GM23338 (cell line): ENCODE data around the gene ZEB1. TPM values are rescaled to one million over a fixed set of nuclear protein-coding genes. Genes with fewer than 3 reads are reported as not detected.
A peak's percentile ranks its signal among the peaks of the same experiment; 100 is the strongest.

Source experiments
- ATAC-seq: fragments of 200-7000 bp; cut with Tn5 transposase; 3 replicates; pipeline ENCODE4 v1.9.1; 2020
- DNase-seq: peaks from one replicate; pipeline ENCODE4 v3.0.0-alpha.2; 2015; ENCODE audit warnings: low spot score
- H2AFZ ChIP-seq: fragments of 200-600 bp; sonication (generic); 2 replicates; pipeline ENCODE4 v1.8.0; 2016; ENCODE audit warnings: antibody characterized with exemption, mild to moderate bottlenecking, moderate library complexity
- H3F3A ChIP-seq: fragments of 200-600 bp; sonication (generic); replicated peaks from 2 replicates; pipeline ENCODE4 v1.8.0; 2017; ENCODE audit warnings: antibody characterized with exemption, mixed run types, low read depth
- H3K27ac ChIP-seq: fragments of 200-600 bp; sonication (generic); 2 replicates; pipeline ENCODE4 v1.6.1; 2016; ENCODE audit warnings: low read depth
- H3K27me3 ChIP-seq: fragments of 200-600 bp; sonication (generic); 2 replicates; pipeline ENCODE4 v1.8.0; 2016; ENCODE audit warnings: mild to moderate bottlenecking, mixed run types, moderate library complexity; ENCODE audit not compliant: insufficient read depth
- H3K36me3 ChIP-seq: fragments of 200-600 bp; sonication (generic); 2 replicates; pipeline ENCODE4 v1.8.0; 2016; ENCODE audit warnings: mild to moderate bottlenecking; ENCODE audit not compliant: insufficient read depth
- H3K4me1 ChIP-seq: fragments of 200-600 bp; sonication (generic); 2 replicates; pipeline ENCODE4 v1.8.0; 2016; ENCODE audit warnings: mild to moderate bottlenecking, moderate library complexity; ENCODE audit not compliant: insufficient read depth
- H3K4me2 ChIP-seq: fragments of 200-600 bp; sonication (generic); 2 replicates; pipeline ENCODE4 v1.7.1; 2017; ENCODE audit warnings: mixed run types
- H3K4me3 ChIP-seq: fragments of 200-600 bp; sonication (generic); 2 replicates; pipeline ENCODE4 v1.6.1; 2016; ENCODE audit warnings: mixed run types
- H3K79me2 ChIP-seq: fragments of 200-600 bp; sonication (generic); replicated peaks from 2 replicates; pipeline ENCODE4 v1.8.0; 2017; ENCODE audit warnings: mild to moderate bottlenecking; ENCODE audit not compliant: insufficient read depth
- H3K9me2 ChIP-seq: fragments of 200-600 bp; sonication (generic); 2 replicates; pipeline ENCODE4 v1.8.0; 2017; ENCODE audit not compliant: insufficient read depth
- H4K20me1 ChIP-seq: fragments of 200-600 bp; sonication (generic); replicated peaks from 2 replicates; pipeline ENCODE4 v1.8.0; 2017; ENCODE audit warnings: mild to moderate bottlenecking; ENCODE audit not compliant: insufficient read depth
- H3K27ac Mint-ChIP-seq: 2 replicates; pipeline ENCODE4 v1.8.0; 2020; ENCODE audit warnings: inconsistent platforms, mild to moderate bottlenecking, moderate library complexity, mixed read lengths
- H3K27me3 Mint-ChIP-seq: 3 replicates; pipeline ENCODE4 v1.8.0; 2022; ENCODE audit warnings: low read depth, mild to moderate bottlenecking, moderate library complexity, mixed read lengths, inconsistent platforms; ENCODE audit not compliant: insufficient read depth, poor library complexity
- H3K36me3 Mint-ChIP-seq: 3 replicates; pipeline ENCODE4 v1.8.0; 2021; ENCODE audit warnings: low read depth, mild to moderate bottlenecking, inconsistent platforms, moderate library complexity, mixed read lengths
- H3K4me1 Mint-ChIP-seq: 3 replicates; pipeline ENCODE4 v1.8.0; 2020; ENCODE audit warnings: mild to moderate bottlenecking, inconsistent platforms, mixed read lengths
- H3K4me3 Mint-ChIP-seq: 3 replicates; pipeline ENCODE4 v1.8.0; 2021; ENCODE audit warnings: moderate library complexity, mild to moderate bottlenecking, inconsistent platforms, mixed read lengths
- H3K9me3 Mint-ChIP-seq: 3 replicates; pipeline ENCODE4 v1.8.0; 2020; ENCODE audit warnings: moderate library complexity, mild to moderate bottlenecking, inconsistent platforms, mixed read lengths
- CREB1 ChIP-seq: fragments of 250-450 bp; sonication (Bioruptor Pico); IDR thresholded peaks from 2 replicates; pipeline ENCODE4 v1.5.0; 2020; ENCODE audit warnings: low read depth, mild to moderate bottlenecking, moderate library complexity
- CTCF ChIP-seq, 2 experiments: fragments of 200-600 bp in 1 of 2; sonication (generic) in 1 of 2; conservative IDR thresholded peaks; 2 replicates each; pipeline versions ENCODE4 v1.5.1 to v1.6.1; 2016 to 2017; ENCODE audit warnings: antibody characterized with exemption in 2 of 2, low read depth in 2 of 2, mild to moderate bottlenecking in 2 of 2, moderate library complexity in 1 of 2
- ETS1 ChIP-seq: IDR thresholded peaks from 2 replicates; pipeline ENCODE4 v1.6.1; 2016; ENCODE audit warnings: antibody characterized with exemption
- EZH2 ChIP-seq: fragments of 200-600 bp; sonication (generic); IDR thresholded peaks from one replicate; pipeline ENCODE4 v1.8.0; 2017; ENCODE audit warnings: antibody characterized with exemption, mild to moderate bottlenecking, low read depth; ENCODE audit not compliant: unreplicated experiment
- EZH2phosphoT487 ChIP-seq: fragments of 200-600 bp; sonication (generic); IDR thresholded peaks from one replicate; pipeline ENCODE4 v1.8.1; 2018; ENCODE audit warnings: antibody characterized with exemption; ENCODE audit not compliant: unreplicated experiment
- JUNB ChIP-seq: IDR thresholded peaks from one replicate; pipeline ENCODE4 v1.6.1; 2016; ENCODE audit warnings: antibody characterized with exemption; ENCODE audit not compliant: unreplicated experiment
- POLR2AphosphoS5 ChIP-seq: IDR thresholded peaks from 2 replicates; pipeline ENCODE4 v1.6.1; 2016; ENCODE audit warnings: antibody characterized with exemption, low read depth
- STAT1 ChIP-seq: IDR thresholded peaks from one replicate; pipeline ENCODE4 v1.6.1; 2016; ENCODE audit warnings: antibody characterized with exemption; ENCODE audit not compliant: unreplicated experiment
- ZNF462 ChIP-seq: fragments of 250-450 bp; sonication (Bioruptor Pico); IDR thresholded peaks from 2 replicates; pipeline ENCODE4 v1.5.0; 2020; ENCODE audit warnings: mild to moderate bottlenecking, moderate library complexity
- long read RNA-seq: library from polyadenylated mRNA; unstranded; transcript quantifications from one replicate; pipeline ENCODE4 v2.0.0, GENCODE V29; 2020; ENCODE audit not compliant: unreplicated experiment
- polyA plus RNA-seq: library from polyadenylated mRNA; unstranded; fragments of >200 nt; fragmentation: Nextera tagmentation; extraction: Ambion mirVana; gene quantifications from 2 replicates; pipeline ENCODE4 v1.2.1, GENCODE V29; 2016
- total RNA-seq: library from RNA; depleted of rRNA; stranded (reverse); fragments of >200 nt; shearing (Covaris generic); gene quantifications from 2 replicates; pipeline ENCODE4 v1.2.3, GENCODE V29; 2014; rRNA removed

The ZEB1 gene
- 0.45 TPM in 1 of 2 replicates, not detected in the other for total RNA-seq
- polyA plus RNA-seq, result 0.16 and 0.42 TPM in 2 replicates
- long read RNA-seq, result 0 reads

GRCh38 chr10:31318854-31319601, at the start of gene ZEB1:
Gene ZEB1 (plus strand): TSS chr10:31319216. CDS start chr10:31319235, 19 bp downstream.
- Histone ChIP-seq H3F3A (no peaks in the 10 kb centered on the region), H3K36me3 (no peaks in the 10 kb centered on the region), H4K20me1 (no peaks in the 10 kb centered on the region), H3K27me3 (peaks cover 71% of the 10 kb centered on the region), H3K9me2 (no peaks in the 10 kb centered on the region), H3K4me1 (peaks cover 12% of the 10 kb centered on the region), H3K79me2 (no peaks in the 10 kb centered on the region), H3K4me3 (peak within 1 kb of the TSS; percentile 84), H3K4me2 (peak within 1 kb of the TSS; percentile 94), H3K27ac (no peak within 1 kb of the TSS), H2AFZ (peak within 1 kb of the TSS; percentile 94)
- H3K27ac Mint-ChIP-seq, result peak within 1 kb of the TSS; percentile 75; the same call in 1 of the 2 replicates
- peaks cover 41% of the 10 kb centered on the region for H3K27me3 Mint-ChIP-seq
- no peaks in the 10 kb centered on the region for H3K36me3 Mint-ChIP-seq
- H3K9me3 Mint-ChIP-seq, result no peaks in the 10 kb centered on the region
- H3K4me1 Mint-ChIP-seq, result peaks cover 26% of the 10 kb centered on the region
- H3K4me3 Mint-ChIP-seq, result peak within 1 kb of the TSS; percentile 98
- ATAC-seq (peak; percentile 75), DNase-seq (peak; percentile 97)
- TF ChIP-seq POLR2AphosphoS5, result peak; percentile 47
- no peak for TF ChIP-seq EZH2phosphoT487
- TF ChIP-seq STAT1, result no peak
- TF ChIP-seq ETS1, result no peak

- no peaks in the 10 kb centered on the region for H3K4me1 ChIP-seq
- H3F3A ChIP-seq, result no peaks in the 10 kb centered on the region
- H3K4me3 ChIP-seq, result no peak overlapping the region
- no peak overlapping the region for H3K4me2 ChIP-seq
- DNase-seq, result no peak
- Mint-ChIP-seq H3K9me3 (no peaks in the 10 kb centered on the region), H3K4me1 (no peaks in the 10 kb centered on the region), H3K27ac (no peak overlapping the region), H3K27me3 (peaks cover 2% of the 10 kb centered on the region), H3K36me3 (no peaks in the 10 kb centered on the region), H3K4me3 (no peak overlapping the region)
- no peaks in the 10 kb centered on the region for H4K20me1 ChIP-seq
- no peaks in the 10 kb centered on the region for H3K36me3 ChIP-seq
- H3K79me2 ChIP-seq, result no peaks in the 10 kb centered on the region
- no peak for ATAC-seq
- no peak overlapping the region for H2AFZ ChIP-seq
- no peak overlapping the region for H3K27ac ChIP-seq
- H3K27me3 ChIP-seq, result no peaks in the 10 kb centered on the region
- H3K9me2 ChIP-seq, result no peaks in the 10 kb centered on the region
- TF ChIP-seq ETS1 (no peak), ZNF462 (CRISPR knock-in tag) (no peak), STAT1 (no peak), CREB1 (no peak), EZH2 (no peak), JUNB (no peak), CTCF (conservative IDR thresholded peaks at IDR 0.05; ENCODE audit: low read depth in 2 of 2) (no peak)
These were observed 48.1 kb upstream of the ZEB1 start for GRCh38 chr10:31270954-31271353.
